GM12878 (cell line): Measurements from ENCODE around the gene KIAA0319L. TPM values are rescaled to one million over a fixed set of nuclear protein-coding genes. Genes with fewer than 3 reads are reported as not detected.
A peak's percentile ranks its signal among the peaks of the same experiment; 100 is the strongest.

Experiments
- BMI1 ChIP-seq: fragments of 450-650 bp; IDR thresholded peaks from 2 replicates; pipeline ENCODE4 v1.6.1; 2016; ENCODE audit warnings: mild to moderate bottlenecking, moderate library complexity, borderline replicate concordance
- CHD2 ChIP-seq: IDR thresholded peaks from 2 replicates; pipeline ENCODE4 v1.6.1; 2011; ENCODE audit warnings: low read depth, low read length, improper control_type of control experiment, borderline replicate concordance
- EGR1 ChIP-seq, 2 experiments: IDR thresholded peaks; 1 replicate in 1 of 2; 2 replicates in 1 of 2; pipeline ENCODE4 v1.6.1; 2011 to 2012; ENCODE audit warnings: low read depth in 2 of 2, low read length in 2 of 2, borderline replicate concordance in 1 of 2, mild to moderate bottlenecking in 1 of 2, moderate library complexity in 1 of 2
- HDGF ChIP-seq: fragments of 450-650 bp; IDR thresholded peaks from 2 replicates; pipeline ENCODE4 v1.6.1; 2016; ENCODE audit warnings: antibody characterized with exemption
- IKZF1 ChIP-seq: fragments of 450-650 bp; conservative IDR thresholded peaks from 2 replicates; pipeline ENCODE4 v1.6.1; 2017; ENCODE audit warnings: antibody characterized with exemption, mild to moderate bottlenecking
- KDM1A ChIP-seq: fragments of 200-600 bp; sonication (generic); IDR thresholded peaks from 2 replicates; pipeline ENCODE4 v1.6.1; 2016; ENCODE audit warnings: borderline replicate concordance
- MTA2 ChIP-seq: fragments of 450-650 bp; IDR thresholded peaks from 2 replicates; pipeline ENCODE4 v1.6.1; 2016; ENCODE audit warnings: low read depth, mild to moderate bottlenecking, moderate library complexity
- MYC ChIP-seq: IDR thresholded peaks from 2 replicates; pipeline ENCODE4 v1.6.1; 2011; ENCODE audit warnings: mild to moderate bottlenecking, low read length, moderate library complexity, inconsistent platforms; ENCODE audit not compliant: insufficient read depth, insufficient replicate concordance, insufficient read length, severe bottlenecking
- RCOR1 ChIP-seq: conservative IDR thresholded peaks from 2 replicates; pipeline ENCODE4 v1.6.1; 2012; ENCODE audit warnings: low read depth, low read length, improper control_type of control experiment
- RELB ChIP-seq: fragments of 450-650 bp; IDR thresholded peaks from 2 replicates; pipeline ENCODE4 v1.6.1; 2017; ENCODE audit warnings: low read depth, mild to moderate bottlenecking, moderate library complexity
- SIN3A ChIP-seq: IDR thresholded peaks from 2 replicates; pipeline ENCODE4 v1.6.1; 2012; ENCODE audit warnings: low read depth, low read length, improper control_type of control experiment
- TAF1 ChIP-seq: IDR thresholded peaks from 2 replicates; pipeline ENCODE4 v1.6.1; 2011; ENCODE audit warnings: mild to moderate bottlenecking, low read depth, low read length, borderline replicate concordance
- TCF12 ChIP-seq: IDR thresholded peaks from 2 replicates; pipeline ENCODE4 v1.6.1; 2011; ENCODE audit warnings: low read depth, mild to moderate bottlenecking, low read length
- TCF3 ChIP-seq: IDR thresholded peaks from 2 replicates; pipeline ENCODE4 v1.6.1; 2012; ENCODE audit warnings: low read depth, mild to moderate bottlenecking, low read length, borderline replicate concordance; ENCODE audit not compliant: insufficient read depth
- WRNIP1 ChIP-seq: IDR thresholded peaks from 2 replicates; pipeline ENCODE4 v1.6.1; 2011; ENCODE audit warnings: low read depth, low read length, improper control_type of control experiment, borderline replicate concordance
- YY1 ChIP-seq: IDR thresholded peaks from 2 replicates; pipeline ENCODE4 v1.6.1; 2011; ENCODE audit warnings: low read depth, mild to moderate bottlenecking, low read length
- polyA plus RNA-seq, 11 experiments: library from polyadenylated mRNA; depleted of rRNA in 4 of 11; unstranded in 6 of 11; stranded (reverse) in 5 of 11; fragments of >200 nt; fragmentation: Nextera tagmentation in 4 of 11; fragmentation: Illumina TruSeq in 1 of 11; extraction: Ambion mirVana in 4 of 11; extraction: Trizol in 1 of 11; gene quantifications; 1 replicate in 1 of 11; 2 replicates in 10 of 11; pipeline versions ENCODE4 v1.2.1 to v1.2.3, GENCODE V29; 2011 to 2016; ENCODE audit warnings: inconsistent platforms in 2 of 11, missing spikeins in 2 of 11, low read depth in 1 of 11
- total RNA-seq, 4 experiments: library from RNA; depleted of rRNA in 3 of 4; stranded (reverse); fragments of >200 nt in 3 of 4; fragmentation: Illumina TruSeq in 1 of 4; extraction: Trizol in 1 of 4; gene quantifications; 2 replicates each; pipeline versions ENCODE4 v1.2.1 to v1.2.3, GENCODE V29; 2013 to 2021
- TF ChIP-seq, protein P1 (sequence below): IDR thresholded peaks from 2 replicates; pipeline ENCODE4 v1.6.1; 2011; ENCODE audit warnings: borderline replicate concordance, low read depth, mild to moderate bottlenecking, moderate library complexity, low read length; ENCODE audit not compliant: insufficient read depth, poor library complexity, severe bottlenecking
- TF ChIP-seq, protein P2 (sequence below): fragments of 450-650 bp; IDR thresholded peaks from 2 replicates; pipeline ENCODE4 v1.6.1; 2016; ENCODE audit warnings: mild to moderate bottlenecking
- TF ChIP-seq, protein P3 (sequence below): fragments of 450-650 bp; IDR thresholded peaks from 2 replicates; pipeline ENCODE4 v1.6.1; 2018; ENCODE audit warnings: borderline replicate concordance, mild to moderate bottlenecking; ENCODE audit not compliant: partially characterized antibody

Gene KIAA0319L
- total and polyA plus RNA-seq, 10 of the 15 experiments (the other 5 are each of a cell fraction or from before 2014, with no cell fraction given) = 2.6 to 57.8 (median 25.4) TPM

DNA sequence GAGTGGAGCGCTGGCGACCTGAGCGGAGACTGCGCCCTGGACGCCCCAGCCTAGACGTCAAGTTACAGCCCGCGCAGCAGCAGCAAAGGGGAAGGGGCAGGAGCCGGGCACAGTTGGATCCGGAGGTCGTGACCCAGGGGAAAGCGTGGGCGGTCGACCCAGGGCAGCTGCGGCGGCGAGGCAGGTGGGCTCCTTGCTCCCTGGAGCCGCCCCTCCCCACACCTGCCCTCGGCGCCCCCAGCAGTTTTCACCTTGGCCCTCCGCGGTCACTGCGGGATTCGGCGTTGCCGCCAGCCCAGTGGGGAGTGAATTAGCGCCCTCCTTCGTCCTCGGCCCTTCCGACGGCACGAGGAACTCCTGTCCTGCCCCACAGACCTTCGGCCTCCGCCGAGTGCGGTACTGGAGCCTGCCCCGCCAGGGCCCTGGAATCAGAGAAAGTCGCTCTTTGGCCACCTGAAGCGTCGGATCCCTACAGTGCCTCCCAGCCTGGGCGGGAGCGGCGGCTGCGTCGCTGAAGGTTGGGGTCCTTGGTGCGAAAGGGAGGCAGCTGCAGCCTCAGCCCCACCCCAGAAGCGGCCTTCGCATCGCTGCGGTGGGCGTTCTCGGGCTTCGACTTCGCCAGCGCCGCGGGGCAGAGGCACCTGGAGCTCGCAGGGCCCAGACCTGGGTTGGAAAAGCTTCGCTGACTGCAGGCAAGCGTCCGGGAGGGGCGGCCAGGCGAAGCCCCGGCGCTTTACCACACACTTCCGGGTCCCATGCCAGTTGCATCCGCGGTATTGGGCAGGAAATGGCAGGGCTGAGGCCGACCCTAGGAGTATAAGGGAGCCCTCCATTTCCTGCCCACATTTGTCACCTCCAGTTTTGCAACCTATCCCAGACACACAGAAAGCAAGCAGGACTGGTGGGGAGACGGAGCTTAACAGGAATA, 20.1 kb upstream of the KIAA0319L start (continued):
- no peak for TF ChIP-seq KDM1A
- no peak for TF ChIP-seq BMI1
- TF ChIP-seq WRNIP1 = no peak
- TF ChIP-seq, protein P1, sequence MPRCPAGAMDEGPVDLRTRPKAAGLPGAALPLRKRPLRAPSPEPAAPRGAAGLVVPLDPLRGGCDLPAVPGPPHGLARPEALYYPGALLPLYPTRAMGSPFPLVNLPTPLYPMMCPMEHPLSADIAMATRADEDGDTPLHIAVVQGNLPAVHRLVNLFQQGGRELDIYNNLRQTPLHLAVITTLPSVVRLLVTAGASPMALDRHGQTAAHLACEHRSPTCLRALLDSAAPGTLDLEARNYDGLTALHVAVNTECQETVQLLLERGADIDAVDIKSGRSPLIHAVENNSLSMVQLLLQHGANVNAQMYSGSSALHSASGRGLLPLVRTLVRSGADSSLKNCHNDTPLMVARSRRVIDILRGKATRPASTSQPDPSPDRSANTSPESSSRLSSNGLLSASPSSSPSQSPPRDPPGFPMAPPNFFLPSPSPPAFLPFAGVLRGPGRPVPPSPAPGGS = peak; percentile 32
- peak; percentile 72 for TF ChIP-seq IKZF1
- TF ChIP-seq, protein P2, sequence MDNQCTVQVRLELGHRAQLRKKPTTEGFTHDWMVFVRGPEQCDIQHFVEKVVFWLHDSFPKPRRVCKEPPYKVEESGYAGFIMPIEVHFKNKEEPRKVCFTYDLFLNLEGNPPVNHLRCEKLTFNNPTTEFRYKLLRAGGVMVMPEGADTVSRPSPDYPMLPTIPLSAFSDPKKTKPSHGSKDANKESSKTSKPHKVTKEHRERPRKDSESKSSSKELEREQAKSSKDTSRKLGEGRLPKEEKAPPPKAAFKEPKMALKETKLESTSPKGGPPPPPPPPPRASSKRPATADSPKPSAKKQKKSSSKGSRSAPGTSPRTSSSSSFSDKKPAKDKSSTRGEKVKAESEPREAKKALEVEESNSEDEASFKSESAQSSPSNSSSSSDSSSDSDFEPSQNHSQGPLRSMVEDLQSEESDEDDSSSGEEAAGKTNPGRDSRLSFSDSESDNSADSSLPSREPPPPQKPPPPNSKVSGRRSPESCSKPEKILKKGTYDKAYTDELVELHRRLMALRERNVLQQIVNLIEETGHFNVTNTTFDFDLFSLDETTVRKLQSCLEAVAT = 0 out of 2 replicates have a peak, but pooled peaks have one; percentile 31
- TF ChIP-seq SIN3A = no peak
- TF ChIP-seq RCOR1 = no peak
- TF ChIP-seq TAF1 = peak; percentile 44; the same call in 1 of the 2 replicates
- 0 out of 2 replicates have a peak, but pooled peaks have one; percentile 11 for TF ChIP-seq TCF12
- no peak for TF ChIP-seq TCF3
- TF ChIP-seq, protein P3, sequence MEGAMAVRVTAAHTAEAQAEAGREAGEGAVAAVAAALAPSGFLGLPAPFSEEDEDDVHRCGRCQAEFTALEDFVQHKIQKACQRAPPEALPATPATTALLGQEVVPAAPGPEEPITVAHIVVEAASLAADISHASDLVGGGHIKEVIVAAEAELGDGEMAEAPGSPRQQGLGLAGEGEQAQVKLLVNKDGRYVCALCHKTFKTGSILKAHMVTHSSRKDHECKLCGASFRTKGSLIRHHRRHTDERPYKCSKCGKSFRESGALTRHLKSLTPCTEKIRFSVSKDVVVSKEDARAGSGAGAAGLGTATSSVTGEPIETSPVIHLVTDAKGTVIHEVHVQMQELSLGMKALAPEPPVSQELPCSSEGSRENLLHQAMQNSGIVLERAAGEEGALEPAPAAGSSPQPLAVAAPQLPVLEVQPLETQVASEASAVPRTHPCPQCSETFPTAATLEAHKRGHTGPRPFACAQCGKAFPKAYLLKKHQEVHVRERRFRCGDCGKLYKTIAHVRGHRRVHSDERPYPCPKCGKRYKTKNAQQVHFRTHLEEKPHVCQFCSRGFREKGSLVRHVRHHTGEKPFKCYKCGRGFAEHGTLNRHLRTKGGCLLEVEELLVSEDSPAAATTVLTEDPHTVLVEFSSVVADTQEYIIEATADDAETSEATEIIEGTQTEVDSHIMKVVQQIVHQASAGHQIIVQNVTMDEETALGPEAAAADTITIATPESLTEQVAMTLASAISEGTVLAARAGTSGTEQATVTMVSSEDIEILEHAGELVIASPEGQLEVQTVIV = peak; percentile 44
- TF ChIP-seq MYC = no peak
- 0 out of 2 replicates have a peak, but pooled peaks have one; percentile 10 for TF ChIP-seq RELB
- TF ChIP-seq YY1 = 0 out of 2 replicates have a peak, but pooled peaks have one; percentile 33
- TF ChIP-seq HDGF = no peak
- peak in 1 of 2 experiments; percentile 38; a peak in 1 of 3 replicates for TF ChIP-seq EGR1 (IDR thresholded peaks at IDR 0.05; ENCODE audit: borderline replicate concordance in 1 of 2, low read depth in 2 of 2, low read length in 2 of 2)
- peak; percentile 31; the same call in 1 of the 2 replicates for TF ChIP-seq CHD2
- TF ChIP-seq MTA2 = no peak; the same call in 1 of the 2 replicates
